ENCODE data around the gene PALM3. TPM values are rescaled to one million over a fixed set of nuclear protein-coding genes. Genes with fewer than 3 reads are reported as not detected.

PALM3 gene
- total and polyA plus RNA-seq, 2 experiments from 2014 or later: 16.6 to 45.8 TPM

GRCh38 chr19:14106840-14107239 lies 45.0 kb upstream of the PALM3 start:
- Histone ChIP-seq H3K4me2 (no peak overlapping the region), H3F3A (replicated peaks; ENCODE audit: low read depth) (no peaks in the 10 kb centered on the region; the same call in 1 of the 2 replicates), H3K4me3 (no peak overlapping the region), H2AFZ (no peak overlapping the region), H3K79me2 (replicated peaks; ENCODE audit: insufficient read depth) (no peaks in the 10 kb centered on the region), H3K9me2 (ENCODE audit: insufficient read depth) (no peaks in the 10 kb centered on the region), H3K4me1 (ENCODE audit: insufficient read depth) (peaks cover 5% of the 10 kb centered on the region; the same call in 1 of the 2 replicates), H3K27me3 (ENCODE audit: insufficient read depth) (no peaks in the 10 kb centered on the region), H3K27ac (ENCODE audit: low read depth) (no peak overlapping the region), H3K36me3 (ENCODE audit: insufficient read depth) (no peaks in the 10 kb centered on the region), H4K20me1 (replicated peaks; ENCODE audit: insufficient read depth) (no peaks in the 10 kb centered on the region; the same call in 1 of the 2 replicates)
- ATAC-seq (peak; percentile 52), DNase-seq (ENCODE audit: low spot score) (peak; percentile 24)
- no peak overlapping the region for H3K4me3 Mint-ChIP-seq
- peak; percentile 14 to 22; a peak in 2 of 4 replicates for TF ChIP-seq CTCF (conservative IDR thresholded peaks at IDR 0.05; ENCODE audit: low read depth in 2 of 2)
- no peak for TF ChIP-seq EZH2 (IDR thresholded peaks at IDR 0.05; ENCODE audit: low read depth, unreplicated experiment)
- no peaks in the 10 kb centered on the region; the same call in 2 of the 3 replicates for H3K36me3 Mint-ChIP-seq (ENCODE audit: low read depth)
- H3K27me3 Mint-ChIP-seq (ENCODE audit: insufficient read depth, low read depth, poor library complexity): peaks cover 2% of the 10 kb centered on the region
- H3K4me1 Mint-ChIP-seq: peaks cover 4% of the 10 kb centered on the region
- H3K27ac Mint-ChIP-seq: no peak overlapping the region; the same call in 1 of the 2 replicates
- H3K9me3 Mint-ChIP-seq: no peaks in the 10 kb centered on the region

- H3K4me1 Mint-ChIP-seq: no peaks in the 10 kb centered on the region; the same call in 2 of the 3 replicates
- no peak overlapping the region for H3K4me3 ChIP-seq
- H3K9me2 ChIP-seq (ENCODE audit: insufficient read depth): no peaks in the 10 kb centered on the region
- no peaks in the 10 kb centered on the region for H3K79me2 ChIP-seq (replicated peaks; ENCODE audit: insufficient read depth)
- DNase-seq (ENCODE audit: low spot score) (no peak), ATAC-seq (no peak)
- no peak overlapping the region for H3K4me2 ChIP-seq
- H4K20me1 ChIP-seq (replicated peaks; ENCODE audit: insufficient read depth): no peaks in the 10 kb centered on the region; the same call in 1 of the 2 replicates
- no peaks in the 10 kb centered on the region for H3K27me3 ChIP-seq (ENCODE audit: insufficient read depth)
- H3K4me3 Mint-ChIP-seq: no peak overlapping the region
- no peaks in the 10 kb centered on the region for H3K9me3 Mint-ChIP-seq
- no peak for TF ChIP-seq CREB1 (CRISPR knock-in tag; IDR thresholded peaks at IDR 0.05; ENCODE audit: low read depth)
- H2AFZ ChIP-seq: no peak overlapping the region
- no peaks in the 10 kb centered on the region; the same call in 1 of the 2 replicates for H3F3A ChIP-seq (replicated peaks; ENCODE audit: low read depth)
- no peaks in the 10 kb centered on the region for H3K27me3 Mint-ChIP-seq (ENCODE audit: insufficient read depth, low read depth, poor library complexity)
- no peak overlapping the region for H3K27ac Mint-ChIP-seq
- H3K36me3 Mint-ChIP-seq (ENCODE audit: low read depth): no peaks in the 10 kb centered on the region; the same call in 2 of the 3 replicates
- no peak overlapping the region for H3K27ac ChIP-seq (ENCODE audit: low read depth)
- H3K4me1 ChIP-seq (ENCODE audit: insufficient read depth): no peaks in the 10 kb centered on the region
- no peaks in the 10 kb centered on the region for H3K36me3 ChIP-seq (ENCODE audit: insufficient read depth)
Observed at GRCh38 chr19:14105680-14106079, 43.8 kb upstream of the PALM3 start.

- Histone ChIP-seq H3F3A (replicated peaks; ENCODE audit: low read depth) (no peaks in the 10 kb centered on the region; the same call in 1 of the 2 replicates), H4K20me1 (replicated peaks; ENCODE audit: insufficient read depth) (no peaks in the 10 kb centered on the region; the same call in 1 of the 2 replicates), H3K27me3 (ENCODE audit: insufficient read depth) (no peaks in the 10 kb centered on the region), H2AFZ (no peak overlapping the region), H3K27ac (ENCODE audit: low read depth) (no peak overlapping the region), H3K4me2 (no peak overlapping the region), H3K4me1 (ENCODE audit: insufficient read depth) (no peaks in the 10 kb centered on the region), H3K79me2 (replicated peaks; ENCODE audit: insufficient read depth) (no peaks in the 10 kb centered on the region), H3K36me3 (ENCODE audit: insufficient read depth) (no peaks in the 10 kb centered on the region), H3K9me2 (ENCODE audit: insufficient read depth) (no peaks in the 10 kb centered on the region), H3K4me3 (no peak overlapping the region)
- ATAC-seq: no peak
- Mint-ChIP-seq H3K9me3 (no peaks in the 10 kb centered on the region), H3K4me3 (no peak overlapping the region), H3K27ac (no peak overlapping the region), H3K36me3 (ENCODE audit: low read depth) (no peaks in the 10 kb centered on the region; the same call in 2 of the 3 replicates), H3K27me3 (ENCODE audit: insufficient read depth, low read depth, poor library complexity) (no peaks in the 10 kb centered on the region), H3K4me1 (no peaks in the 10 kb centered on the region; the same call in 2 of the 3 replicates)
- DNase-seq (ENCODE audit: low spot score): no peak
- TF ChIP-seq EZH2phosphoT487 (IDR thresholded peaks at IDR 0.05; ENCODE audit: unreplicated experiment) (no peak), EZH2 (IDR thresholded peaks at IDR 0.05; ENCODE audit: low read depth, unreplicated experiment) (no peak), POLR2AphosphoS5 (IDR thresholded peaks at IDR 0.05; ENCODE audit: low read depth) (no peak), ZNF462 (CRISPR knock-in tag; IDR thresholded peaks at IDR 0.05) (no peak), ETS1 (IDR thresholded peaks at IDR 0.05) (no peak)
Observed at GRCh38 chr19:14103310-14103709, 41.4 kb upstream of the PALM3 start.

All from GM23338 (cell line).